Measurements from ENCODE around the gene CHKA. TPM values are rescaled to one million over a fixed set of nuclear protein-coding genes. Genes with fewer than 3 reads are reported as not detected.

The CHKA gene
- total RNA-seq, 1 experiment from 2014 or later = 136 TPM

GRCh38 chr11:68090706-68091105 lies 30.5 kb downstream of the CHKA start:
- in situ Hi-C loops (cut with HindIII; ENCODE audit: low pct_unique_long_range_greater_than_20kb, low sequenced_read_pairs) (no loop called here), intact Hi-C loops (cut with micrococcal nuclease; ENCODE audit: unreplicated experiment) (no loop called here)
- Histone ChIP-seq H3K9me3 (ENCODE audit: control insufficient read depth, insufficient read depth, low read depth, low read length) (no peaks in the 10 kb centered on the region), H3K27ac (ENCODE audit: low read length) (no peak overlapping the region), H3K36me3 (ENCODE audit: control insufficient read depth, insufficient read depth, low read length) (peaks cover 14% of the 10 kb centered on the region; the same call in 1 of the 2 replicates), H3K4me1 (ENCODE audit: control insufficient read depth, insufficient read depth, low read length) (no peaks in the 10 kb centered on the region; the same call in 1 of the 2 replicates), H3K27me3 (ENCODE audit: control insufficient read depth, insufficient read depth, low read length) (no peaks in the 10 kb centered on the region), H3K4me3 (ENCODE audit: low read depth in 2 of 2, low read length in 2 of 2) (no peak overlapping the region)
- POLR2A ChIA-PET = no interaction called here
- no TSS peak for BruUV-seq (replicated peaks)
- ATAC-seq = 0 out of 2 replicates have a peak, but pooled peaks have one; percentile 53
- no peak for DNase-seq (ENCODE audit: low read depth, low spot score)
- TF ChIP-seq POLR2AphosphoS5 (IDR thresholded peaks at IDR 0.05; ENCODE audit: low read depth, low read length) (no peak), CTCF (IDR thresholded peaks at IDR 0.05) (no peak), SIN3A (IDR thresholded peaks at IDR 0.05; ENCODE audit: borderline replicate concordance, insufficient read depth, low read depth, low read length) (no peak), TCF7L2 (IDR thresholded peaks at IDR 0.05; ENCODE audit: low read depth, low read length) (no peak), REST (IDR thresholded peaks at IDR 0.05; ENCODE audit: insufficient read depth in 1 of 2, low read depth in 2 of 2, low read length in 1 of 2) (no peak)
- CTCF ChIA-PET = no interaction called here

GRCh38 chr11:68090287-68090686 lies 30.9 kb downstream of the CHKA start:
- Histone ChIP-seq H3K27me3 (ENCODE audit: control insufficient read depth, insufficient read depth, low read length) (no peaks in the 10 kb centered on the region), H3K4me1 (ENCODE audit: control insufficient read depth, insufficient read depth, low read length) (no peaks in the 10 kb centered on the region; the same call in 1 of the 2 replicates), H3K4me3 (ENCODE audit: low read depth in 2 of 2, low read length in 2 of 2) (no peak overlapping the region), H3K27ac (ENCODE audit: low read length) (no peak overlapping the region), H3K9me3 (ENCODE audit: control insufficient read depth, insufficient read depth, low read depth, low read length) (no peaks in the 10 kb centered on the region), H3K36me3 (ENCODE audit: control insufficient read depth, insufficient read depth, low read length) (peaks cover 14% of the 10 kb centered on the region; the same call in 1 of the 2 replicates)
- in situ Hi-C loops (cut with HindIII; ENCODE audit: low pct_unique_long_range_greater_than_20kb, low sequenced_read_pairs) = no loop called here
- no peak for DNase-seq (ENCODE audit: low read depth, low spot score)
- TF ChIP-seq POLR2AphosphoS5 (IDR thresholded peaks at IDR 0.05; ENCODE audit: low read depth, low read length) = no peak
- no peak for TF ChIP-seq CTCF (IDR thresholded peaks at IDR 0.05)
- no peak for TF ChIP-seq SIN3A (IDR thresholded peaks at IDR 0.05; ENCODE audit: borderline replicate concordance, insufficient read depth, low read depth, low read length)
- no peak for TF ChIP-seq REST (IDR thresholded peaks at IDR 0.05; ENCODE audit: insufficient read depth in 1 of 2, low read depth in 2 of 2, low read length in 1 of 2)
- no peak for TF ChIP-seq TCF7L2 (IDR thresholded peaks at IDR 0.05; ENCODE audit: low read depth, low read length)
- BruUV-seq (replicated peaks) = no TSS peak
- ChIA-PET CTCF (no interaction called here), POLR2A (no interaction called here)
- intact Hi-C loops (cut with micrococcal nuclease; ENCODE audit: unreplicated experiment) = no loop called here
- ATAC-seq = no peak

Data from Panc1 (cell line).